GM18507 (cell line): ENCODE data around the gene POMGNT1.

ENCODE experiments used
- DNase-seq: peaks from one replicate; pipeline ENCODE4 v3.0.0; 2011; ENCODE audit warnings: low read depth; ENCODE audit not compliant: insufficient read length; ENCODE audit errors: extremely low spot score
- FAIRE-seq: peaks from 2 replicates; lab custom pipeline; 2011; peaks lifted over from hg19 to GRCh38; lab: Jason Lieb, UNC

POMGNT1 gene

GRCh38 chr1:46186076-46186475, 12.2 kb downstream of the POMGNT1 start:
- DNase-seq (no peak), FAIRE-seq (no peak)

- FAIRE-seq: no peak
- DNase-seq: no peak
These were observed 13.1 kb downstream of the POMGNT1 start for GRCh38 chr1:46184920-46185658.

GRCh38 chr1:46183926-46184557, 14.2 kb downstream of the POMGNT1 start:
- DNase-seq: no peak
- peak; percentile 70 for FAIRE-seq

GRCh38 chr1:46183079-46183847, 15.0 kb downstream of the POMGNT1 start:
- DNase-seq (no peak), FAIRE-seq (no peak)

- DNase-seq: no peak
- no peak for FAIRE-seq
These were observed 16.6 kb downstream of the POMGNT1 start for GRCh38 chr1:46181343-46182260.

GRCh38 chr1:46180082-46180616, 18.1 kb downstream of the POMGNT1 start:
- no peak for FAIRE-seq
- DNase-seq: no peak

GRCh38 chr1:46179138-46180081, 18.8 kb downstream of the POMGNT1 start:
- DNase-seq (no peak), FAIRE-seq (peak; percentile 71)

- no peak for DNase-seq
- FAIRE-seq: no peak
These were observed 21.9 kb downstream of the POMGNT1 start, which contains the start of gene P3R3URF for GRCh38 chr1:46176211-46176865. P3R3URF (minus strand) TSS chr1:46176488; CDS start chr1:46176471, 17 bp downstream.

GRCh38 chr1:46175243-46175642, 23.0 kb downstream of the POMGNT1 start:
- FAIRE-seq: peak; percentile 21
- DNase-seq: no peak

- no peak for FAIRE-seq
- DNase-seq: no peak
These were observed 23.6 kb downstream of the POMGNT1 start, which contains the start of gene TSPAN1 for GRCh38 chr1:46174448-46175231. TSPAN1 (plus strand) TSS chr1:46175087; CDS start chr1:46181108, 6,021 bp downstream.

GRCh38 chr1:46173361-46173856, 24.8 kb downstream of the POMGNT1 start:
- FAIRE-seq: no peak
- no peak for DNase-seq

- no peak for DNase-seq
- FAIRE-seq: no peak
These were observed 25.9 kb downstream of the POMGNT1 start for GRCh38 chr1:46172321-46172720.

GRCh38 chr1:46171871-46172270, 26.4 kb downstream of the POMGNT1 start:
- no peak for FAIRE-seq
- no peak for DNase-seq

GRCh38 chr1:46171351-46171750, 26.9 kb downstream of the POMGNT1 start:
- DNase-seq (no peak), FAIRE-seq (peak; percentile 52)

- FAIRE-seq (no peak), DNase-seq (no peak)
These were observed 28.3 kb downstream of the POMGNT1 start for GRCh38 chr1:46169811-46170454.

GRCh38 chr1:46168477-46168876, 29.8 kb downstream of the POMGNT1 start:
- FAIRE-seq (no peak), DNase-seq (no peak)
